Upper lobe of left lung (tissue), 6 donors: ENCODE measurements around the gene ARHGEF37. TPM values are rescaled to one million over a fixed set of nuclear protein-coding genes. Genes with fewer than 3 reads are reported as not detected.

Experiments
- ATAC-seq, 2 donors: fragments of 200-7000 bp; cut with Tn5 transposase; one replicate each; pipeline ENCODE4 v1.9.1; 2022; ENCODE audit warnings: mild to moderate bottlenecking in 2 of 2, moderate library complexity in 2 of 2; ENCODE audit not compliant: low FRiP score in 2 of 2
- DNase-seq, 2 donors: peaks; one replicate each; pipeline ENCODE4 v3.0.0-alpha.2; 2019 to 2020
- H3K27ac ChIP-seq, 4 donors: fragments of 200-600 bp; sonication (generic); one replicate each; pipeline ENCODE4 v1.5.1; 2016 to 2019
- H3K27me3 ChIP-seq, 4 donors: fragments of 200-600 bp; sonication (generic); one replicate each; pipeline ENCODE4 v1.5.1; 2017 to 2019
- H3K36me3 ChIP-seq, 4 donors: fragments of 200-600 bp; sonication (generic); one replicate each; pipeline ENCODE4 v1.5.1; 2016 to 2019
- H3K4me1 ChIP-seq, 4 donors: fragments of 200-600 bp; sonication (generic); one replicate each; pipeline ENCODE4 v1.5.1; 2018 to 2019
- H3K4me3 ChIP-seq, 4 donors: fragments of 200-600 bp; sonication (generic); one replicate each; pipeline ENCODE4 v1.5.1; 2017 to 2019; ENCODE audit warnings: mild to moderate bottlenecking in 2 of 4, moderate library complexity in 1 of 4
- H3K9me3 ChIP-seq, 4 donors: fragments of 200-600 bp; sonication (generic); one replicate each; pipeline ENCODE4 v1.5.1; 2018 to 2019
- CTCF ChIP-seq, 6 experiments: fragments of 450-650 bp in 4 of 6; fragments of 200-600 bp in 2 of 6; sonication (generic) in 2 of 6; IDR thresholded peaks; one replicate each; pipeline ENCODE4 v1.5.1; 2016 to 2019; ENCODE audit warnings: antibody characterized with exemption in 6 of 6
- EP300 ChIP-seq, 4 donors: sonication (generic); formaldehyde crosslinking; IDR thresholded peaks; one replicate each; pipeline ENCODE4 v1.5.1; 2017; ENCODE audit warnings: antibody characterized with exemption in 4 of 4, control low read depth in 2 of 4
- POLR2A ChIP-seq, 4 donors: fragments of 450-650 bp; IDR thresholded peaks; one replicate each; pipeline ENCODE4 v1.5.1; 2016 to 2017; ENCODE audit warnings: antibody characterized with exemption in 4 of 4, mild to moderate bottlenecking in 2 of 4
- POLR2AphosphoS5 ChIP-seq, 2 donors: sonication (generic); formaldehyde crosslinking; IDR thresholded peaks; one replicate each; pipeline ENCODE4 v1.5.1; 2017; ENCODE audit warnings: antibody characterized with exemption in 2 of 2
- WGBS, 2 donors: methylation state at CpG; one replicate each; pipeline ENCODE4 v1.1.5; 2017 to 2018; 5-methylcytosine and 5-hydroxymethylcytosine counted together
- total RNA-seq, 6 donors: library from RNA; depleted of rRNA in 4 of 6; stranded (reverse); fragments of >200 nt in 4 of 6; gene quantifications; one replicate each; pipeline versions ENCODE4 v1.1.0 to v1.2.1, GENCODE V29; 2016 to 2021
- donor health status: DM: no; HTN: no; CAD: no; lungs with moderate emphysema.
- donor health status: DM: no; HTN: yes; CAD: no; lungs with severe emphysema.

Gene ARHGEF37
- total RNA-seq, 6 donors from 2014 or later = 4.3 to 13.6 (median 10.0) TPM

DNA sequence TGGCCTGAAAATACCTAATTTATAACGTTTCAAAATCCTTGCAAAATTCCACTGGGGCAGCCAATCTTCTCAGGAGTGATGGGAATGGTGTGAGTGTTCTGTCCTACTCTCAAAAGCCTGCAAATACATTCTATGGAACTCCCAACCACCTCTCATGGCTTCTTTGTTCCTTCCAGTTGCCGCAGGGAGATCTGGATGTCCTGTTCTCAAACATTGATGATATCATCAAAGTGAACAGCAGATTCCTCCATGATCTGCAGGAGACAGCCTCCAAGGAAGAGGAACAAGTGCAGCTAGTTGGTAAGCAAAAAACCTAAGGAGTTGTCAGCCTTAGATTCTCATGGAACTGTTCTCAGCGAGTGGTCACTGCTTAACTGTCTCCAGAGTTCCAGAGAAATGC lies 19.6 kb downstream of the ARHGEF37 start:
- Histone ChIP-seq H3K9me3 (no peaks in the 10 kb centered on the region), H3K27ac (no peak overlapping the region), H3K4me3 (no peak overlapping the region), H3K36me3 (peaks cover 0 to 31% (median 8%) of the 10 kb centered on the region in 4 donors), H3K4me1 (peaks cover 4 to 12% (median 6%) of the 10 kb centered on the region in 4 donors), H3K27me3 (no peaks in the 10 kb centered on the region)
- ATAC-seq (no peak), DNase-seq (no peak)
- 86 to 88% methylated on average over 3 of the region's 3 CpGs for WGBS, 2 donors
- TF ChIP-seq CTCF (IDR thresholded peaks at IDR 0.05) = no peak
- no peak for TF ChIP-seq POLR2AphosphoS5 (IDR thresholded peaks at IDR 0.05)
- TF ChIP-seq EP300 (IDR thresholded peaks at IDR 0.05) = no peak
- no peak for TF ChIP-seq POLR2A (IDR thresholded peaks at IDR 0.05)

DNA sequence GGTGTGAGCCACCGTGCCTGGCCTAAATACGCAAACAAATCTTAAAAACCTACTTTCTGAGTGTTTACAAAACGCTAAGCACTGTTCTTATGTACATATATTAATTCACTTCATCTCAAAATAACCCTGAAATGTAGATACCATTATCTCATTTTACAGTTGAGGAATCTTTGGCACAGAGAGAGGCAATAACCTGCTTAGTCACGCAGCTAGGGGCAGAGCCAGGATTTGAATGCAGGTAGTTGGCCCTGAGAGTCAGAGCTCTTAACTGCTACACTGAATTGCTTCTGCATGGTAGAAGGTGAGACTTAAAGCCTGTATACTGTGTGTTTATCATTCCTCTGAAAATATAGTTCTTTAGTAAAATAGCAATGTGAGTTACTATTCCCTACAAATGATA lies 21.9 kb downstream of the ARHGEF37 start:
- TF ChIP-seq POLR2AphosphoS5 (IDR thresholded peaks at IDR 0.05) = no peak
- TF ChIP-seq CTCF (IDR thresholded peaks at IDR 0.05) = no peak
- TF ChIP-seq POLR2A (IDR thresholded peaks at IDR 0.05) = no peak
- no peak for TF ChIP-seq EP300 (IDR thresholded peaks at IDR 0.05)
- Histone ChIP-seq H3K4me3 (no peak overlapping the region), H3K4me1 (peaks cover 7 to 13% (median 8%) of the 10 kb centered on the region in 4 donors), H3K27ac (no peak overlapping the region), H3K27me3 (no peaks in the 10 kb centered on the region), H3K36me3 (peaks cover 0 to 31% (median 8%) of the 10 kb centered on the region in 4 donors), H3K9me3 (no peaks in the 10 kb centered on the region)
- 84 to 85% methylated on average over 4 of the region's 4 CpGs for WGBS, 2 donors
- DNase-seq (no peak), ATAC-seq (no peak)

GRCh38 chr5:149603920-149604319 lies 22.6 kb downstream of the ARHGEF37 start:
- H3K27ac ChIP-seq = no peak overlapping the region
- H3K9me3 ChIP-seq = no peaks in the 10 kb centered on the region
- ATAC-seq (no peak), DNase-seq (no peak)
- TF ChIP-seq POLR2A (IDR thresholded peaks at IDR 0.05) = no peak
- no peak for TF ChIP-seq CTCF (IDR thresholded peaks at IDR 0.05)
- TF ChIP-seq EP300 (IDR thresholded peaks at IDR 0.05) = no peak
- no peak for TF ChIP-seq POLR2AphosphoS5 (IDR thresholded peaks at IDR 0.05)
- H3K36me3 ChIP-seq = peaks cover 0 to 33% (median 8%) of the 10 kb centered on the region in 4 donors
- WGBS, 2 donors = 83 to 94% methylated on average over 2 of the region's 2 CpGs
- H3K4me1 ChIP-seq = peaks cover 7 to 13% (median 8%) of the 10 kb centered on the region in 4 donors
- no peak overlapping the region for H3K4me3 ChIP-seq
- no peaks in the 10 kb centered on the region for H3K27me3 ChIP-seq

DNA sequence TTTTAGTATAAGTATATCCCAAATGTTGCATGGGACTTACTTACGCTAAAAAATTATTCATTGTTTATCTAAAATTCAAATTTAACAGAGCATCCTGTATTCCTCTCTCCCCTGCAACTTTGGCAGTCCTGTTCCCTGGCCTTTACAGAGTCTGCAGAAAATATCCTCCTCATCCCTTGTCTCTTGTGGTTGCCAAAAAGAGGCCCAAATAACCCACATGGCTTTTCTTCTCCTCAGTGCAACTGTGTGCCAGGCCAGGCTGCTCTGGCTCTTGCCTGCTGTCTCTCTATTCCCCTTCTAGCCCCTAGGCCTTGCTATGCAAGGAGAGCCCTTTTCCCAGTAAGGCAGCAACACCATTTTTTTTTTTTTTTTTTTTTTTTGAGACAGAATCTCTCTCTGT lies 23.0 kb downstream of the ARHGEF37 start:
- H3K4me1 ChIP-seq = peaks cover 7 to 13% (median 8%) of the 10 kb centered on the region in 4 donors
- WGBS, 2 donors = 97 to 100% methylated on average over 1 of the region's 1 CpG
- no peak for DNase-seq
- TF ChIP-seq CTCF (IDR thresholded peaks at IDR 0.05) (no peak), POLR2A (IDR thresholded peaks at IDR 0.05) (no peak), EP300 (IDR thresholded peaks at IDR 0.05) (no peak), POLR2AphosphoS5 (IDR thresholded peaks at IDR 0.05) (no peak)
- no peak overlapping the region for H3K4me3 ChIP-seq
- ATAC-seq = no peak
- H3K27ac ChIP-seq = no peak overlapping the region
- peaks cover 0 to 37% (median 9%) of the 10 kb centered on the region in 4 donors for H3K36me3 ChIP-seq
- no peaks in the 10 kb centered on the region for H3K9me3 ChIP-seq
- H3K27me3 ChIP-seq = no peaks in the 10 kb centered on the region

- no peak for TF ChIP-seq POLR2A (IDR thresholded peaks at IDR 0.05)
- TF ChIP-seq EP300 (IDR thresholded peaks at IDR 0.05) = no peak
- no peak for TF ChIP-seq POLR2AphosphoS5 (IDR thresholded peaks at IDR 0.05)
- no peak for TF ChIP-seq CTCF (IDR thresholded peaks at IDR 0.05)
- peaks cover 0 to 49% (median 12%) of the 10 kb centered on the region in 4 donors for H3K36me3 ChIP-seq
- no peak overlapping the region for H3K4me3 ChIP-seq
- H3K4me1 ChIP-seq = peaks cover 7 to 13% (median 8%) of the 10 kb centered on the region in 4 donors
- no peaks in the 10 kb centered on the region for H3K9me3 ChIP-seq
- H3K27ac ChIP-seq = peak overlapping the region in 2 of 4 donors; percentile 46 to 64
- DNase-seq = no peak
- H3K27me3 ChIP-seq = no peaks in the 10 kb centered on the region
- no peak for ATAC-seq
- 77 to 82% methylated on average over 5 of the region's 5 CpGs for WGBS, 2 donors
Observed at GRCh38 chr5:149605354-149605997, 24.2 kb downstream of the ARHGEF37 start.
